GM12873 (cell line): Measurements from ENCODE around the gene DONSON.

ENCODE experiments used
- CTCF ChIP-seq: IDR thresholded peaks from 2 replicates; pipeline ENCODE4 v1.5.1; 2012; ENCODE audit warnings: low read depth, mild to moderate bottlenecking, moderate library complexity, low read length, control low read depth; ENCODE audit not compliant: insufficient read depth; ENCODE audit errors: missing control alignments

The DONSON gene

GRCh38 chr21:33559813-33560212 is 28.7 kb downstream of the DONSON start:
- TF ChIP-seq CTCF, result no peak

- TF ChIP-seq CTCF, result no peak
These were observed 29.6 kb downstream of the DONSON start for GRCh38 chr21:33558777-33559421.

GRCh38 chr21:33557447-33557846 is 31.0 kb downstream of the DONSON start:
- no peak for TF ChIP-seq CTCF

- TF ChIP-seq CTCF, result no peak
These were observed 33.5 kb downstream of the DONSON start for GRCh38 chr21:33554982-33555344.

GRCh38 chr21:33554236-33554981 is 34.1 kb downstream of the DONSON start:
- no peak for TF ChIP-seq CTCF

GRCh38 chr21:33552999-33553598 is 35.4 kb downstream of the DONSON start:
- TF ChIP-seq CTCF, result no peak
